H9 (cell line): Measurements from ENCODE around the gene DIS3L2. TPM values are rescaled to one million over a fixed set of nuclear protein-coding genes. Genes with fewer than 3 reads are reported as not detected.

Experiments
- DNase-seq: peaks from one replicate; pipeline ENCODE4 v3.0.0-alpha.2; 2017
- H2AFZ ChIP-seq: one replicate; pipeline ENCODE4 v1.6.1; 2013; ENCODE audit warnings: mild to moderate bottlenecking, low read length, control low read depth, moderate library complexity
- H2AK5ac ChIP-seq: 2 replicates; pipeline ENCODE4 v1.6.1; 2013; ENCODE audit warnings: low read length, control low read depth, mixed read lengths; ENCODE audit not compliant: insufficient read length
- H2BK120ac ChIP-seq: one replicate; pipeline ENCODE4 v1.6.1; 2013; ENCODE audit warnings: low read depth, mild to moderate bottlenecking, low read length, control low read depth, inconsistent platforms; ENCODE audit not compliant: poor library complexity, severe bottlenecking
- H2BK12ac ChIP-seq: 2 replicates; pipeline ENCODE4 v1.6.1; 2013; ENCODE audit warnings: low read length, control low read depth, mixed read lengths, low read depth; ENCODE audit not compliant: insufficient read length
- H2BK15ac ChIP-seq: 2 replicates; pipeline ENCODE4 v1.6.1; 2013; ENCODE audit warnings: low read depth, low read length, control low read depth
- H2BK20ac ChIP-seq: one replicate; pipeline ENCODE4 v1.6.1; 2013; ENCODE audit warnings: low read depth, mild to moderate bottlenecking, low read length, control low read depth, inconsistent platforms; ENCODE audit not compliant: poor library complexity, severe bottlenecking
- H2BK5ac ChIP-seq: 2 replicates; pipeline ENCODE4 v1.6.1; 2013; ENCODE audit warnings: low read length, control low read depth, mixed read lengths; ENCODE audit not compliant: insufficient read length
- H3K14ac ChIP-seq: 2 replicates; pipeline ENCODE4 v1.6.1; 2013; ENCODE audit warnings: low read length, control low read depth; ENCODE audit not compliant: insufficient read depth
- H3K18ac ChIP-seq: 2 replicates; pipeline ENCODE4 v1.6.1; 2013; ENCODE audit warnings: low read depth, mild to moderate bottlenecking, mixed read lengths, low read length, control low read depth; ENCODE audit not compliant: insufficient read length
- H3K23ac ChIP-seq: 2 replicates; pipeline ENCODE4 v1.6.1; 2013; ENCODE audit warnings: low read length, control low read depth, mixed read lengths, low read depth; ENCODE audit not compliant: insufficient read length
- H3K23me2 ChIP-seq: 2 replicates; pipeline ENCODE4 v1.6.1; 2013; ENCODE audit warnings: low read depth, mild to moderate bottlenecking, mixed read lengths, low read length, control low read depth; ENCODE audit not compliant: insufficient read length, poor library complexity, severe bottlenecking
- H3K27ac ChIP-seq: 2 replicates; pipeline ENCODE4 v1.5.1; 2013; ENCODE audit warnings: low read length, control low read depth, mixed read lengths, low read depth; ENCODE audit not compliant: insufficient read length
- H3K27me3 ChIP-seq: 2 replicates; pipeline ENCODE4 v1.6.1; 2013; ENCODE audit warnings: low read length, control low read depth, inconsistent platforms; ENCODE audit not compliant: insufficient read depth
- H3K4ac ChIP-seq: 2 replicates; pipeline ENCODE4 v1.6.1; 2013; ENCODE audit warnings: low read depth, mild to moderate bottlenecking, control low read depth, inconsistent platforms, low read length, moderate library complexity
- H3K4me1 ChIP-seq: 2 replicates; pipeline ENCODE4 v1.6.1; 2013; ENCODE audit warnings: low read length, control low read depth, inconsistent platforms; ENCODE audit not compliant: insufficient read depth
- H3K4me2 ChIP-seq: 2 replicates; pipeline ENCODE4 v1.6.1; 2013; ENCODE audit warnings: low read length, control low read depth, mixed read lengths; ENCODE audit not compliant: insufficient read length, insufficient read depth
- H3K56ac ChIP-seq: 2 replicates; pipeline ENCODE4 v1.6.1; 2013; ENCODE audit warnings: low read depth, mild to moderate bottlenecking, mixed read lengths, low read length, control low read depth; ENCODE audit not compliant: insufficient read length
- H3K79me1 ChIP-seq: 2 replicates; pipeline ENCODE4 v1.6.1; 2013; ENCODE audit warnings: low read depth, mild to moderate bottlenecking, moderate library complexity, low read length, control low read depth, inconsistent platforms; ENCODE audit not compliant: insufficient read depth, poor library complexity, severe bottlenecking
- H3K79me2 ChIP-seq: 2 replicates; pipeline ENCODE4 v1.6.1; 2013; ENCODE audit warnings: low read length, control low read depth, inconsistent platforms; ENCODE audit not compliant: insufficient read depth
- H3K9ac ChIP-seq: 2 replicates; pipeline ENCODE4 v1.6.1; 2013; ENCODE audit warnings: low read length, control low read depth, mixed read lengths; ENCODE audit not compliant: insufficient read length; ENCODE audit errors: extremely low read depth
- H3K9me3 ChIP-seq: one replicate; pipeline ENCODE4 v1.6.1; 2013; ENCODE audit warnings: low read depth, low read length, inconsistent platforms; ENCODE audit not compliant: control insufficient read depth
- H3T11ph ChIP-seq: one replicate; pipeline ENCODE4 v1.6.1; 2013; ENCODE audit warnings: mild to moderate bottlenecking, low read length, control low read depth, inconsistent platforms
- H4K20me1 ChIP-seq: one replicate; pipeline ENCODE4 v1.6.1; 2013; ENCODE audit not compliant: control insufficient read depth, insufficient read length, insufficient read depth
- H4K5ac ChIP-seq: 2 replicates; pipeline ENCODE4 v1.6.1; 2013; ENCODE audit warnings: low read depth, mild to moderate bottlenecking, mixed read lengths, low read length, control low read depth; ENCODE audit not compliant: insufficient read length
- H4K8ac ChIP-seq: replicated peaks from 2 replicates; pipeline ENCODE4 v1.6.1; 2013; ENCODE audit warnings: low read length, control low read depth, mixed read lengths, low read depth; ENCODE audit not compliant: insufficient read length
- H4K91ac ChIP-seq: 2 replicates; pipeline ENCODE4 v1.6.1; 2013; ENCODE audit warnings: low read depth, mild to moderate bottlenecking, moderate library complexity, mixed read lengths, low read length, control low read depth; ENCODE audit not compliant: insufficient read length
- H3K27ac Mint-ChIP-seq, 3 experiments: 2 replicates in 2 of 3; 3 replicates in 1 of 3; pipeline ENCODE4 v1.8.0; 2020 to 2021; ENCODE audit warnings: mixed read lengths in 3 of 3, mild to moderate bottlenecking in 1 of 3, moderate library complexity in 1 of 3
- H3K27me3 Mint-ChIP-seq: 2 replicates; pipeline ENCODE4 v1.8.0; 2021; ENCODE audit warnings: low read depth, mild to moderate bottlenecking, moderate library complexity, mixed read lengths
- H3K36me3 Mint-ChIP-seq, 3 experiments: 2 replicates in 2 of 3; 3 replicates in 1 of 3; pipeline ENCODE4 v1.8.0; 2020 to 2021; ENCODE audit warnings: low read depth in 3 of 3, mixed read lengths in 3 of 3; ENCODE audit not compliant: insufficient read depth in 1 of 3
- H3K4me1 Mint-ChIP-seq, 2 experiments: 2 replicates each; pipeline ENCODE4 v1.8.0; 2020; ENCODE audit warnings: mixed read lengths in 2 of 2
- H3K4me3 Mint-ChIP-seq, 2 experiments: 2 replicates in 1 of 2; 3 replicates in 1 of 2; pipeline ENCODE4 v1.8.0; 2020 to 2021; ENCODE audit warnings: mild to moderate bottlenecking in 2 of 2, mixed read lengths in 2 of 2, moderate library complexity in 1 of 2
- H3K9me3 Mint-ChIP-seq, 2 experiments: 2 replicates in 1 of 2; 3 replicates in 1 of 2; pipeline ENCODE4 v1.8.0; 2020; ENCODE audit warnings: mild to moderate bottlenecking in 2 of 2, mixed read lengths in 2 of 2, moderate library complexity in 1 of 2
- CTCF ChIP-seq: fragments of 200-600 bp; sonication (generic); conservative IDR thresholded peaks from 3 replicates; pipeline ENCODE4 v1.8.0; 2021; ENCODE audit warnings: antibody characterized with exemption, mild to moderate bottlenecking
- WGBS: extraction: QIAGEN DNeasy Blood & Tissue Kit; methylation state at CpG from one replicate; pipeline ENCODE4 v1.1.7; 2013; ENCODE audit warnings: missing lambda C conversion rate, low lambda C conversion rate, mixed read lengths; ENCODE audit not compliant: insufficient read length; ENCODE audit errors: extremely low coverage; 5-methylcytosine and 5-hydroxymethylcytosine counted together
- total RNA-seq: library from RNA; stranded (reverse); gene quantifications from 2 replicates; pipeline ENCODE4 v1.2.1, GENCODE V29; 2021

DIS3L2 gene
- total RNA-seq, 1 experiment from 2014 or later: 28.1 TPM

GRCh38 chr2:231926180-231926741 lies 35.3 kb upstream of the DIS3L2 start, which contains the start of gene NPPC:
Gene NPPC (minus strand): TSS chr2:231926396. CDS start chr2:231926249, 147 bp downstream.
- peak within 1 kb of the TSS; percentile 66 to 83 for H3K4me3 Mint-ChIP-seq
- Histone ChIP-seq H2AFZ (no peak within 1 kb of the TSS), H3K18ac (no peak within 1 kb of the TSS), H3K9me3 (no peaks in the 10 kb centered on the region), H4K8ac (no peak within 1 kb of the TSS), H3T11ph (no peak within 1 kb of the TSS), H3K9ac (no peak within 1 kb of the TSS), H2BK20ac (no peak within 1 kb of the TSS), H4K91ac (no peak within 1 kb of the TSS), H2AK5ac (no peak within 1 kb of the TSS), H4K5ac (no peak within 1 kb of the TSS), H3K4me2 (peak within 1 kb of the TSS; percentile 71), H3K56ac (no peak within 1 kb of the TSS), H2BK120ac (no peak within 1 kb of the TSS), H3K79me2 (no peaks in the 10 kb centered on the region), H3K27me3 (peaks cover 22% of the 10 kb centered on the region; the same call in 1 of the 2 replicates), H2BK15ac (no peak within 1 kb of the TSS), H3K27ac (no peak within 1 kb of the TSS), H2BK5ac (no peak within 1 kb of the TSS), H3K23ac (no peak within 1 kb of the TSS), H3K23me2 (peaks cover 21% of the 10 kb centered on the region), H2BK12ac (no peak within 1 kb of the TSS), H3K79me1 (no peaks in the 10 kb centered on the region), H3K14ac (peak within 1 kb of the TSS; percentile 65; the same call in 1 of the 2 replicates), H3K4me1 (no peaks in the 10 kb centered on the region; the same call in 1 of the 2 replicates), H4K20me1 (no peaks in the 10 kb centered on the region), H3K4ac (no peak within 1 kb of the TSS)
- no peak within 1 kb of the TSS for H3K27ac Mint-ChIP-seq
- no CpG with 5 or more reads among the region's 54 CpGs for WGBS
- H3K36me3 Mint-ChIP-seq: no peaks in the 10 kb centered on the region
- H3K4me1 Mint-ChIP-seq: peaks cover 17 to 24% of the 10 kb centered on the region in 2 experiments
- TF ChIP-seq CTCF: peak; percentile 68
- peak; percentile 83 for DNase-seq
- H3K9me3 Mint-ChIP-seq: no peaks in the 10 kb centered on the region
- peaks cover 69% of the 10 kb centered on the region for H3K27me3 Mint-ChIP-seq
